C1 segment of cervical spinal cord (tissue), 14 donors: ENCODE results near the gene AGBL4.

Experiments used
- DNase-seq, 14 donors: peaks; one replicate each; lab custom pipeline; 2025; lab: John Stamatoyannopoulos, UW

AGBL4 gene

GRCh38 chr1:48681476-48682305, 1342.1 kb downstream of the AGBL4 start:
- DNase-seq = no peak

- DNase-seq = no peak
Observed at GRCh38 chr1:48680411-48681035, 1343.2 kb downstream of the AGBL4 start.

GRCh38 chr1:48679859-48680258, 1343.9 kb downstream of the AGBL4 start:
- DNase-seq = no peak

- DNase-seq = no peak
Observed at GRCh38 chr1:48678710-48679505, 1344.8 kb downstream of the AGBL4 start.

- DNase-seq = peak in 12 of 14 donors; percentile 3 to 63 (median 25)
Observed at GRCh38 chr1:48677306-48678287, 1346.2 kb downstream of the AGBL4 start.

- DNase-seq = no peak
Observed at GRCh38 chr1:48676822-48677221, 1346.9 kb downstream of the AGBL4 start.

GRCh38 chr1:48676376-48676775, 1347.4 kb downstream of the AGBL4 start:
- DNase-seq = no peak

DNA sequence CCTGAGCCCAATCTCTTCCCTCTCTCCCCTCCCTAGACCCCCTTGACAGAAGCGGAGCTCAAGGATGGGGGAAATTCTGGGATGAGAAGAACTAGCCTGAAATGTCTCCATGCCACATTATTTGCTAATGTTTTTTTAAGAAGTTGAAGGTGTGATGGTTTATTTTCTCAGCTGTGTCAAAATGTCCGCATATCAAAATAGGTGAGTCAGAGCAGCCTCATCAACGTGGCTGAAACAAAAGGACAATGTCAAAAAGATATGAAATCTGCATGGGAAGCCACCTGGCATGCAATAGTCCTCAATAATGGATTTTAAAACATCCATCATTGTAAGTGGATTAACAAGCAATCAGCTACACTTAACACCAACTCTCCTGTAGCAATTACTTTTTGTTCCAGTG, 1348.5 kb downstream of the AGBL4 start:
- DNase-seq = no peak

DNA sequence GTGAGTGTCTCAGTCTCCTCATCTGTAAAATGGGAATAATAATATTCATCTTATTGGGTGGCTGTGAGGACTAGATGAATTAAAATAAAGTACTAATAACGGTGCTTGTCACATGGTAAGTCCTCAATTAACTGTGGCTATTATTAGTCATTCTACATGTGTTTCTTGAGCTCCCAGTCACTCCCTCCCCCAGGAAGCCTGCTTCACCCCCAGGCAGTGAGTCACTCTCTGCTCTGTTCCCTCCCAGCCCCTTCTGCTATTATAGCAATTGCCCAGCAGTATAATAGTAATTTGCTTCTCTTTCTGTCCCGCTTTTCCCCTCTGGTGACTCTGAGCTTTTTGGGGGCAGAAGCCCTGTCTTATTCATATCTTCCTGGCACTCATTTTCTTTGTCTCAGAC, 1349.1 kb downstream of the AGBL4 start:
- no peak for DNase-seq

DNA sequence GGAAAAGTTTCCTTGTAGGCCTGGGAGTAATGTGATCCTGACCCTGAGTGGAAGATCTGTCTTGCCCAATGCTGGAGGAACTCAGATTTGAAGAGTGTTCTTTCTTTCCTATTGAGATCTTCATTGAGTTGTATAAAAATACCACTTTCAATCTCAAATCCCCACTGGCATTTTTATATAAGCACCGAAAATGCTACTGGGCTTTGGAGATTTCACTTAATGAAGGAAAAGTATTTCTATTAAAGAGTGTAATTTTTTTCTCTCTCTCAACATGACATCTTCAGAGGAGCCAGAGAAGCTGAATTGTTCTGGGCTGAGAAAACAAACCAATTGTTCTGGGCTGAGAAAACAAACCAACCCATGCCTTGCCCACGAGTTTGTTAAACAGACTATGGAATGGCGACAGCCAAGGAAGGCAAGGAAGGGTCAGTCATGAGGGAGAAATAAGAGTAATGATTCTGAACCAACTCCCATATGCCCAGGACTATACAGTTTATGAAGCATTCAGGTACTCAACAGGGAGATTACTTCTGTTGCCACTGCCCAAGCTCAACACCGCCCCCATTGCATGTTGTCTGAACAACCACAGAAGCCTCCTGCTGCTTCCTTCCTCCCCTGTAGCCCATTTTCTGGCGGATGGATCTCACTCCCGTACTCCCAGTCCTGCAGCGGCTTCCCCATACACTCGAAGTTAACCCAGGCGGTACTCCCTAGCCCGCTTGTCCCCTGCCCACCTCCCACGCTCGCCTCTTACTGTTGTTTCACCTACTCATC, 1350.2 kb downstream of the AGBL4 start:
- DNase-seq = no peak

- DNase-seq = no peak
Observed at GRCh38 chr1:48671578-48671977, 1352.2 kb downstream of the AGBL4 start.

DNA sequence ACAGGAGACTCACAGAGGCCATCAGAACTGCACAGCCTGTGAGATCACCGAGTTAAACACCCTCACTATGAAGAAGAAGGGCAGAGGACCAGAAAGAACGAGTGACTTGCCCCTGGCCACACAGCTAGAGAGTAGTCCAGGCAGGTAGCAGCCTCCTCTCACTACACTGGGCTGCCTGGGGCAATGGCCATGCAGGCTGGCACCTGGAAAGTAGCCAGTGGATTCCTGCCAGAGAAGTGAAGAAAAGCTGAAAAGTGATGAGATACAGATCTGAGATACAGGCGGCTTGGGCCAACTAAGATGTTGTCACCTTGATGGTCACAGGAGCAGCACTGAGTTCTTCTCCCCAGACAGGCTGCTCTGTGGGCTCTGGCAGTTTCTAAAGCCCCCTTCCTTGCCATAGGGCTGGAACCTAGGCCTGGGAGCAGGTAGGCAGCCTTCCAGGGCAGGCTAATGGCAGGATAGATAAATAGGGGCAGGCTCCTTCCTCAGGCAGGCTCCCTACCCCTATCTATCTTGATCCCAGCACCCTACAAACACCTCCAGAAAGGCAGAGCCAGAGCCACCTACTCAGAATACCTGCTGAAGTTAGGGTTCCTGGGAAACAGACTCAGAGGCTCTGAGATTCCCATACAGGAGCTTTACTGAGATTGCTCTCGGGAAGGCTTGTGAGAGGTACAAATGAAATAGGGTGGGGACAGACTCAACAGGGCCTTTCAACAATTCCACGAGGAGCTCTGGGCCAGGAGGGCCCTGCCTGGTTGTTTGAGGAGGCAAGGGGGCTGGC, 1353.3 kb downstream of the AGBL4 start:
- no peak for DNase-seq

GRCh38 chr1:48668339-48668738, 1355.4 kb downstream of the AGBL4 start:
- no peak for DNase-seq

DNA sequence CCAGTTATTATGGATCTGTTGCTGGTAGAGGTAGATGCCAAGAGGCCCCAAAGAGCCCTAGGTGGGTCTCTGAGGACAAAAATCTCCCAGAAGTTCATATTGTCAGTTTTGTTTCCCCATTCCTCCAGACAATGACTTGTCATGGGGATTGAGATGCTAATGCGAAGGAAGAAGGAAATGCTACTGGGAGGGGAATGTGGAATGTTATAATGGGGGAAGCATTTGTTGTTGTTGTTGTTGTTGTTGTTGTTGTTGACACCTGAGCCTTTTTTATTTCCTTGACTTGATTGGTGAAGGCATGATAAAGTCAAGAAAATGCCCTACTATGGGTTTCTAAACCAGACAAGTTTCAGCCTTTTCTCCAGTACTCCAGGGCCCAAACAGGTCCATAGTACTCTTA, 1356.0 kb downstream of the AGBL4 start:
- no peak for DNase-seq

DNA sequence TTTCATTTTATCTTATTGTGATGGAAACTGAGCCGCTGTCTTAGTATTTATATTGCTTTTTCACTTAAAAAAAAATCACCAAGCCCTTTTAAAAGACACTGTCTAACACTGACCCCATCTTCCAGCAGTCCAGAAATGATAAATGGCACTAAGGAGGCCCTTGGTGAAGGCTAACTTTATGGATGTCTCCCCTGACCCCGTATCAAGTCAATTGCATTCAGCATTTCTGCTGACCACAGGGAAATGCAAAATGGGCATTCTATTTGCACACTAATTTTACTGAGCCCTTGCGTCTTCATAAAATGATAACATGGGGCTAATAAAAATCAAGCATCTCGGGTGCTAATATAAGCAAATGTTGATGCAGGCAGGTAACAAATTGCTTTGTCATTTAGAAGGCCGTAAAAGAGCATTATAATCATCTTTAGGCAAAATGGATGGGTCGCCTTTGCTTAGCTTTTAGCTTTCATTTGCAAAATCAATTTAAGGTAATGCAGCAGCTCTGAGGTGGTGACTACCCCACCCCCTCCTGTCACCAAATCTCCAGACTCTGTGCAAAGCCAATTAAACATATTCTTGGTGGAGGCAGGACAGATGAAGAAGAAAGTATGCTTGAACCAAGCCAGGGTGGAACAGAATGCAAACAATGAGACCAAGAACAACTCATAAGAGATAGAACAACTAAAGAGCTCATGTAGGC, 1357.9 kb downstream of the AGBL4 start:
- DNase-seq = no peak

GRCh38 chr1:48661726-48662463, 1361.9 kb downstream of the AGBL4 start:
- no peak for DNase-seq

- no peak for DNase-seq
Observed at GRCh38 chr1:48659801-48660200, 1364.0 kb downstream of the AGBL4 start.

DNA sequence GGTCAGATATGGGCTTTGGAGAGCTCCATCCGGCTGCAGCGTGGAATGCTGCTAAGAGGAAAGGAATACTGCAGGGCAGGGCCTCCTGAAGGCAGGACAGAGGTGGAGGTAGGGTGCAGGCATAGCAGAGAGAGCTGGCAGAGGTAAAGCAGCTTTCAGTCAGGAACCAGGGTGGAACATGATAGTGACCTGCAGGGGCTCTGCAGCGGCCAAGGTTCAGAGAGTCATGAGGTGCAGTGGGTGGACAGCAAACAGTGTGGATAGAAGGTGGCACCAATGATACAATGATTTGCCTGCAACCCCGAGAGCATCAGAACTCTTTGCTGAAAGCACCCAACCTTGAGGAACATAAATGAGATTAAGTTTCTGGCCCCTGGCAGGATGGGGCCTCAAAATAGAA, 1366.3 kb downstream of the AGBL4 start:
- no peak for DNase-seq
